ENCODE data around the gene PRR5. TPM values are rescaled to one million over a fixed set of nuclear protein-coding genes. Genes with fewer than 3 reads are reported as not detected.

Gene PRR5
- total RNA-seq, 1 donor from 2014 or later = 13.5 TPM

GRCh38 chr22:44697423-44698141, 4.4 kb upstream of the PRR5 start:
- Mint-ChIP-seq H3K27ac (ENCODE audit: unreplicated experiment) (peak overlapping the region; percentile 93), H3K4me3 (ENCODE audit: unreplicated experiment) (no peak overlapping the region), H3K9me3 (ENCODE audit: unreplicated experiment) (no peaks in the 10 kb centered on the region), H3K27me3 (ENCODE audit: unreplicated experiment) (no peaks in the 10 kb centered on the region), H3K36me3 (ENCODE audit: unreplicated experiment) (no peaks in the 10 kb centered on the region), H3K4me1 (ENCODE audit: unreplicated experiment) (peaks cover 22% of the 10 kb centered on the region)
- peak; percentile 93 for DNase-seq (ENCODE audit: extremely low spot score, unreplicated experiment)
- peak; percentile 94 for TF ChIP-seq CTCF (IDR thresholded peaks at IDR 0.05)

GRCh38 chr22:44698531-44699421, 3.2 kb upstream of the PRR5 start:
- H3K27ac Mint-ChIP-seq (ENCODE audit: unreplicated experiment) = peak overlapping the region; percentile 93
- no peak overlapping the region for H3K4me3 Mint-ChIP-seq (ENCODE audit: unreplicated experiment)
- H3K9me3 Mint-ChIP-seq (ENCODE audit: unreplicated experiment) = no peaks in the 10 kb centered on the region
- no peak for DNase-seq (ENCODE audit: extremely low spot score, unreplicated experiment)
- no peak for TF ChIP-seq CTCF (IDR thresholded peaks at IDR 0.05)
- H3K4me1 Mint-ChIP-seq (ENCODE audit: unreplicated experiment) = peaks cover 32% of the 10 kb centered on the region
- no peaks in the 10 kb centered on the region for H3K27me3 Mint-ChIP-seq (ENCODE audit: unreplicated experiment)
- H3K36me3 Mint-ChIP-seq (ENCODE audit: unreplicated experiment) = no peaks in the 10 kb centered on the region

GRCh38 chr22:44700456-44700855, 1.5 kb upstream of the PRR5 start:
- TF ChIP-seq CTCF (IDR thresholded peaks at IDR 0.05) = no peak
- no peaks in the 10 kb centered on the region for H3K27me3 Mint-ChIP-seq (ENCODE audit: unreplicated experiment)
- peaks cover 35% of the 10 kb centered on the region for H3K4me1 Mint-ChIP-seq (ENCODE audit: unreplicated experiment)
- no peak overlapping the region for H3K4me3 Mint-ChIP-seq (ENCODE audit: unreplicated experiment)
- no peaks in the 10 kb centered on the region for H3K9me3 Mint-ChIP-seq (ENCODE audit: unreplicated experiment)
- DNase-seq (ENCODE audit: extremely low spot score, unreplicated experiment) = no peak
- H3K36me3 Mint-ChIP-seq (ENCODE audit: unreplicated experiment) = no peaks in the 10 kb centered on the region
- no peak overlapping the region for H3K27ac Mint-ChIP-seq (ENCODE audit: unreplicated experiment)

DNA sequence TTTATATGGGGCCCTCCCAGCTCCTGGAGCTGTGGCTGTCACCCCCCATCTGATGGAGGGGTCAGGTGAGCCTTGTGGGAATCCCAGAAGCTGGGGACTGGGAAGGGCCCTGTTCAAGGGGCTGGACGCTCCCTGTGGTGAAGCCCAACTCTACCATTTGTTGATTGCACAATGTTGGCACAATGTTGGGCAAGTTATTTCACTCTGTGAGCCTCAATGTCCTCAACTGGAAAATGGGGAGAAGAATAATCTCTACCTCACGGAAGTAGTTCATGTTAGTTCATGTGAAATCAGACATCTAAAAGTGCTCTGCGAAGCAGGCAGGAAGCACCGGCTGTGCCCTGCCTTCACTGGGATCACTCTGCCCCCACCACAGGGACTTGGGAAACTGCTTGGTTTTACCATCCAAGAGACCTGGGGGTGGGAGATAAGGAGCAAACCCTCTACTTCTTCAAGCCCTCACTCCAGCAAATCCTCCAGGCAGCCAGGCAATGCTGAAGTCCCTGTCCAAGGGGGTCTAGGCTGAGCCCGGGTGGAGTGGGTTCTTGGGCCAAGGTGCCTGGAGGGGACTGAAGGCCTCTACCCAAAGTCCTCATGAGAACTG, 715 bp upstream of the PRR5 start:
- no peak for DNase-seq (ENCODE audit: extremely low spot score, unreplicated experiment)
- Mint-ChIP-seq H3K4me3 (ENCODE audit: unreplicated experiment) (peak overlapping the region; percentile 29), H3K36me3 (ENCODE audit: unreplicated experiment) (no peaks in the 10 kb centered on the region), H3K27me3 (ENCODE audit: unreplicated experiment) (no peaks in the 10 kb centered on the region), H3K4me1 (ENCODE audit: unreplicated experiment) (peaks cover 35% of the 10 kb centered on the region), H3K9me3 (ENCODE audit: unreplicated experiment) (no peaks in the 10 kb centered on the region), H3K27ac (ENCODE audit: unreplicated experiment) (no peak overlapping the region)
- TF ChIP-seq CTCF (IDR thresholded peaks at IDR 0.05) = no peak
